Liver (tissue), 9 donors: ENCODE data around the gene PARP12. TPM values are rescaled to one million over a fixed set of nuclear protein-coding genes. Genes with fewer than 3 reads are reported as not detected.

Source experiments
- DNase-seq: peaks from one replicate; pipeline ENCODE4 v3.0.0-alpha.2; 2017; ENCODE audit warnings: low spot score
- H3K27ac ChIP-seq, 2 donors: one replicate each; pipeline ENCODE4 v1.7.0; 2013; ENCODE audit warnings: inconsistent platforms in 2 of 2, low read length in 2 of 2, control low read depth in 1 of 2, low read depth in 1 of 2, mild to moderate bottlenecking in 1 of 2
- H3K27me3 ChIP-seq, 4 donors: one replicate each; pipeline versions ENCODE4 v1.6.1 to v1.7.0; 2013; ENCODE audit warnings: low read length in 3 of 4, inconsistent platforms in 1 of 4, mild to moderate bottlenecking in 1 of 4, moderate library complexity in 1 of 4; ENCODE audit not compliant: control insufficient read depth in 4 of 4, insufficient read depth in 4 of 4
- H3K36me3 ChIP-seq, 4 donors: one replicate each; pipeline versions ENCODE4 v1.6.1 to v1.7.0; 2013; ENCODE audit warnings: low read length in 3 of 4, mild to moderate bottlenecking in 3 of 4, low read depth in 1 of 4, moderate library complexity in 1 of 4; ENCODE audit not compliant: control insufficient read depth in 4 of 4, insufficient read depth in 3 of 4
- H3K4me1 ChIP-seq, 4 donors: one replicate each; pipeline versions ENCODE4 v1.6.1 to v1.7.0; 2013; ENCODE audit warnings: low read length in 3 of 4, mild to moderate bottlenecking in 3 of 4, moderate library complexity in 1 of 4; ENCODE audit not compliant: control insufficient read depth in 4 of 4, insufficient read depth in 4 of 4
- H3K4me3 ChIP-seq, 3 donors: one replicate each; pipeline versions ENCODE4 v1.6.1 to v1.7.0; 2013; ENCODE audit warnings: low read length in 3 of 3, control low read depth in 1 of 3, low read depth in 1 of 3, mild to moderate bottlenecking in 1 of 3
- H3K9ac ChIP-seq, 2 donors: one replicate each; pipeline ENCODE4 v1.7.0; 2013; ENCODE audit warnings: low read length in 2 of 2, mild to moderate bottlenecking in 2 of 2, moderate library complexity in 2 of 2, control low read depth in 1 of 2, low read depth in 1 of 2
- H3K9me3 ChIP-seq, 4 donors: one replicate each; pipeline versions ENCODE4 v1.6.1 to v1.7.0; 2013; ENCODE audit warnings: low read length in 3 of 4; ENCODE audit not compliant: control insufficient read depth in 4 of 4
- ATF3 ChIP-seq: IDR thresholded peaks from 2 replicates; pipeline ENCODE4 v1.6.1; 2016; ENCODE audit warnings: antibody characterized with exemption
- CTCF ChIP-seq: fragments of 150-350 bp; IDR thresholded peaks from 2 replicates; pipeline ENCODE4 v1.5.1; 2017; ENCODE audit warnings: improper control_type of control experiment, low read depth, low read length; ENCODE audit not compliant: missing input control
- EGR1 ChIP-seq, 2 donors: IDR thresholded peaks; 2 replicates each; pipeline ENCODE4 v1.6.1; 2016 to 2018; ENCODE audit warnings: antibody characterized with exemption in 2 of 2, low read depth in 2 of 2
- FOXA1 ChIP-seq: IDR thresholded peaks from 2 replicates; pipeline ENCODE4 v1.6.1; 2016; ENCODE audit warnings: antibody characterized with exemption
- FOXA2 ChIP-seq: IDR thresholded peaks from 2 replicates; pipeline ENCODE4 v1.6.1; 2016; ENCODE audit warnings: antibody characterized with exemption
- GABPA ChIP-seq, 2 donors: IDR thresholded peaks in 1 of 2; conservative IDR thresholded peaks in 1 of 2; 2 replicates each; pipeline ENCODE4 v1.6.1; 2016; ENCODE audit warnings: antibody characterized with exemption in 2 of 2, mild to moderate bottlenecking in 1 of 2, moderate library complexity in 1 of 2
- HNF4A ChIP-seq, 2 donors: conservative IDR thresholded peaks; 2 replicates each; pipeline ENCODE4 v1.6.1; 2016; ENCODE audit warnings: antibody characterized with exemption in 2 of 2, mild to moderate bottlenecking in 2 of 2
- HNF4G ChIP-seq: IDR thresholded peaks from 2 replicates; pipeline ENCODE4 v1.6.1; 2016; ENCODE audit warnings: antibody characterized with exemption
- JUND ChIP-seq, 2 donors: IDR thresholded peaks; 2 replicates each; pipeline ENCODE4 v1.6.1; 2016; ENCODE audit warnings: antibody characterized with exemption in 2 of 2
- MAX ChIP-seq: IDR thresholded peaks from 2 replicates; pipeline ENCODE4 v1.6.1; 2016; ENCODE audit warnings: antibody characterized with exemption
- NR2F2 ChIP-seq: IDR thresholded peaks from 2 replicates; pipeline ENCODE4 v1.6.1; 2016; ENCODE audit warnings: antibody characterized with exemption
- RAD21 ChIP-seq, 2 donors: IDR thresholded peaks; 2 replicates each; pipeline ENCODE4 v1.6.1; 2016; ENCODE audit warnings: antibody characterized with exemption in 2 of 2, mild to moderate bottlenecking in 2 of 2
- REST ChIP-seq: IDR thresholded peaks from 2 replicates; pipeline ENCODE4 v1.6.1; 2016; ENCODE audit warnings: antibody characterized with exemption, mild to moderate bottlenecking
- RXRA ChIP-seq, 2 donors: IDR thresholded peaks; 2 replicates each; pipeline ENCODE4 v1.6.1; 2017 to 2018; ENCODE audit warnings: antibody characterized with exemption in 2 of 2, mild to moderate bottlenecking in 1 of 2
- SP1 ChIP-seq: IDR thresholded peaks from 2 replicates; pipeline ENCODE4 v1.6.1; 2018; ENCODE audit warnings: antibody characterized with exemption, mild to moderate bottlenecking
- TAF1 ChIP-seq: conservative IDR thresholded peaks from 2 replicates; pipeline ENCODE4 v1.6.1; 2016; ENCODE audit warnings: antibody characterized with exemption, mild to moderate bottlenecking
- YY1 ChIP-seq: IDR thresholded peaks from 2 replicates; pipeline ENCODE4 v1.6.1; 2016; ENCODE audit warnings: antibody characterized with exemption, mild to moderate bottlenecking
- ZBTB33 ChIP-seq: IDR thresholded peaks from 2 replicates; pipeline ENCODE4 v1.6.1; 2016; ENCODE audit warnings: antibody characterized with exemption
- WGBS: extraction: QIAGEN DNeasy Blood & Tissue Kit; methylation state at CpG from one replicate; pipeline ENCODE4 v1.1.7; 2013; 5-methylcytosine and 5-hydroxymethylcytosine counted together
- polyA plus RNA-seq, 2 donors: library from polyadenylated mRNA; stranded (reverse) in 1 of 2; unstranded in 1 of 2; fragments of 200-250 nt in 1 of 2; fragments of >200 nt in 1 of 2; fragmentation: Nextera tagmentation in 1 of 2; extraction: Ambion mirVana in 1 of 2; gene quantifications; one replicate each; pipeline versions ENCODE4 v1.2.1 to v1.2.3, GENCODE V29; 2013 to 2015
- total RNA-seq, 2 donors: library from RNA; depleted of rRNA; stranded (reverse); fragments of >200 nt; gene quantifications; one replicate each; pipeline ENCODE4 v1.2.3, GENCODE V29; 2014
- donor health status: healthy.
- donor health status: healthy.
- donor health status: healthy.
- donor health status: healthy.
- donor health status: healthy.

PARP12 gene
- total and polyA plus RNA-seq, 4 donors: 13.3 to 32.7 (median 19.8) TPM

- Histone ChIP-seq H3K27ac (no peak overlapping the region), H3K27me3 (no peaks in the 10 kb centered on the region), H3K36me3 (peaks cover 11 to 25% (median 18%) of the 10 kb centered on the region in 4 donors), H3K4me3 (no peak overlapping the region), H3K9me3 (no peaks in the 10 kb centered on the region), H3K9ac (no peak overlapping the region), H3K4me1 (peaks cover 0 to 10% (median 6%) of the 10 kb centered on the region in 4 donors)
- DNase-seq: no peak
- TF ChIP-seq CTCF (no peak), FOXA1 (no peak), ZBTB33 (no peak), SP1 (no peak), EGR1 (IDR thresholded peaks at IDR 0.05; ENCODE audit: low read depth in 2 of 2) (no peak), FOXA2 (no peak), JUND (IDR thresholded peaks at IDR 0.05) (no peak), ATF3 (no peak), HNF4A (conservative IDR thresholded peaks at IDR 0.05) (no peak), REST (no peak), RAD21 (IDR thresholded peaks at IDR 0.05) (no peak), MAX (no peak), TAF1 (no peak), NR2F2 (no peak), RXRA (IDR thresholded peaks at IDR 0.05) (no peak), HNF4G (no peak), GABPA (IDR thresholded peaks at IDR 0.05 in 1 of 2, conservative IDR thresholded peaks at IDR 0.05 in 1 of 2) (no peak), YY1 (no peak)
- 96% methylated on average over 12 of the region's 12 CpGs for WGBS
Observed at GRCh38 chr7:140041659-140042385, 20.9 kb downstream of the PARP12 start.
